ENCODE results near the gene MSL3B.
"Not testable (repeated sequence)": the region's sequence is repeated elsewhere in the genome, so short reads cannot be mapped to it uniquely, and the experiment has no call there.

MSL3B gene

GRCh38 chr2:233867993-233868532 is at the start of gene MSL3B:
TSS of gene MSL3B (minus strand) at chr2:233868386.
- TF ChIP-seq POLR2A (IDR thresholded peaks at IDR 0.05; ENCODE audit: low read length) (peak; percentile 46), GATA1 (IDR thresholded peaks at IDR 0.05; ENCODE audit: low read depth, low read length) (no peak)
- peak; percentile 79 to 84 for DNase-seq

GRCh38 chr2:233917116-233917515 is 48.9 kb upstream of the MSL3B start, which contains the start of gene TRPM8:
TSS of gene TRPM8 (plus strand) at chr2:233917373. CDS start at chr2:233926538, 9,165 bp downstream.
- DNase-seq, result no peak
- no peak for TF ChIP-seq POLR2A (IDR thresholded peaks at IDR 0.05; ENCODE audit: low read length)
- TF ChIP-seq GATA1 (IDR thresholded peaks at IDR 0.05; ENCODE audit: low read depth, low read length), result no peak

DNA sequence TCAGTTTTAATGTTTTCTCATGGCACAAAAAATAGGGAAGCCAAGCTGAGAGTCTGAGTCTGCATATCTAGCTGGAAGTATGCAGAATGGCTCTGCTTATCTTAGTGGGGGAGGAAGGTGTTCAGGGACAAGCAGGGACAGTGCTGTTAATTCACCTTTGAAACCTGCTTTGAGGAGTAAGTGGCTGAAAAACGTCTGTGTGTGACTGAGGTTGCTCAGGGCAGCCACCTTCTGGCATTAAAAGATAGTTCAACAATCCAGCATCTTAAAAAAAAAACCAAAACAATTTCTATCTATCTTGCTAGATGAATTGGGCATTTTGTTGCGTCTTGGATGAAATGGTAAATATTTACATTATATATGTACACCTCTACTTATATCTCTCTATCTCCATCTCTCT is 46.9 kb upstream of the MSL3B start:
- no peak for TF ChIP-seq POLR2A (IDR thresholded peaks at IDR 0.05; ENCODE audit: low read length)
- TF ChIP-seq GATA1 (IDR thresholded peaks at IDR 0.05; ENCODE audit: low read depth, low read length), result no peak
- DNase-seq, result peak; percentile 8 to 41

DNA sequence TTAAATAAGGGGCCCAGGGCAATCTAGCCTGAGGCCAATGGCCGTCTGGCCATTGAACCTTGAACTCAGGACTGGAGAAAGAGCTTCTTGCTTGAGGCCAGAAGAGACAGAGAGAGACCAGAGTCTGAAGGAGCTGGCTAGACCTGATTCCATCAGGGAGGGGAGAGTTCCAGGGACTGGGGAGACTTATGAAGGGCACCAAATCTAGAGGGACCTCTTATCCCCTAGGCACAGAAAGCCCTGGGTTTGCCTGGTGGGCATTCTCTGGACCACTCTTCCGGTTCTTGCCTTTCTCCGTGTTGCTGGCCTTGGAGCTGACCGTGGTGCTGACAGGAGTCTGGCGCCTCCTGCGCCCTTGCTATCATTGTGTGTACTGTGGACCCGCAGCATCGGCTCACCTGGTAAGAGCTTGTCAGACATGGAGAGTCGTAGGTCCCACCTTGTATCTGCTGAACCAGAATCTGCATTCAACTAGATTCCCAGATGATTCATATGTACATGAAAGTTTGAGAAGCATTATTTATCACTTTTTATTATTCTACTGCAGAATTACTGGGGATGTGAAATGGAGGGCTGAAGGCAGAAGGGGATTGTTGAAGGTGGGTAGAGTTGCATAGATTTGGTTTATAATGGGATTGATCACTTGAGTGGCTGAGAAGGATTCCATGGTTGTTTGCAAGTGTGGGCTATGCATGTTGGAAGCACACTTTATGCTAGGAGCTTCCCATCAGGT is 44.7 kb upstream of the MSL3B start:
- no peak for TF ChIP-seq GATA1 (IDR thresholded peaks at IDR 0.05; ENCODE audit: low read depth, low read length)
- TF ChIP-seq POLR2A (IDR thresholded peaks at IDR 0.05; ENCODE audit: low read length), result no peak
- peak; percentile 13 to 17 for DNase-seq

DNA sequence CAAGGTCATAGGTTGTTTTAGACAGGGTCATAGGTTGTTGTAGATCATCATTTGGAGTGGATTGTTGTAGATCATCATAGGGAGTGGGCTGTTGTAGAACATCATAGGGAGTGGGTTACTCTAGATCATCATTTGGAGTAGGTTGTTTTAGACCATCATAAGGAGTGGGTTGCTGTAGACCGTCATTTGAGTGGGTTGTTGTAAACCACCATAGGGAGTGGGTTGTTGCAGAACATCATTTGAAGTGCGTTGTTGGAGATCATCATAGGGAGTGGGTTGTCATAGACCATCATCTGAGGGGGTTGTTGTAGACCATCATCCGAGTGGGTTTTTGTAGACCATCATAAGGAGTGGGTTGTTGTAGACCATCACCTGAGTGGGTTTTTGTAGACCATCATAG is 39.4 kb upstream of the MSL3B start:
- TF ChIP-seq POLR2A (IDR thresholded peaks at IDR 0.05; ENCODE audit: low read length) (no peak), GATA1 (IDR thresholded peaks at IDR 0.05; ENCODE audit: low read depth, low read length) (no peak)
- no peak for DNase-seq

- DNase-seq, result no peak
- TF ChIP-seq POLR2A (IDR thresholded peaks at IDR 0.05; ENCODE audit: low read length) (no peak), GATA1 (IDR thresholded peaks at IDR 0.05; ENCODE audit: low read depth, low read length) (no peak)
These were observed 37.8 kb upstream of the MSL3B start for GRCh38 chr2:233905945-233906344.

DNA sequence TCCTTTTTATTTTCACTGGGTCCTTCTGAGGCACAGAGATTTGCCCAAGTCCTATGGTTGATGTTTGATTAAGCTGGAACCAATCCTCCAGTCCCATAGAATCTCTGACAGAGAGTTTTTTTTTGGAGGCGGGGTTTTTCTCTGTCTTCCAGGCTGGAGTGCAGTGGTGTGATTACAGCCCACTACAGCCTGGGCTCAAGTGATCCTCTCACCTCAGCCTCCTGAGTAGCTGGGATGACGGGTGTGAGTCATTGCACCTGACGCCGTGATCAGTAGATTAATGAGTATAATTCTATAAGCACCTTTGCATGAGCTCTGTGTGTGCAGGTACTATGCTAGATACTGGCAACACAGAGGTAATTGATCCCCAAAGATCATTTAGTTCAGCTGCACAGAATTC is 33.7 kb upstream of the MSL3B start:
- DNase-seq, result no peak
- TF ChIP-seq POLR2A (IDR thresholded peaks at IDR 0.05; ENCODE audit: low read length) (no peak), GATA1 (IDR thresholded peaks at IDR 0.05; ENCODE audit: low read depth, low read length) (no peak)

DNA sequence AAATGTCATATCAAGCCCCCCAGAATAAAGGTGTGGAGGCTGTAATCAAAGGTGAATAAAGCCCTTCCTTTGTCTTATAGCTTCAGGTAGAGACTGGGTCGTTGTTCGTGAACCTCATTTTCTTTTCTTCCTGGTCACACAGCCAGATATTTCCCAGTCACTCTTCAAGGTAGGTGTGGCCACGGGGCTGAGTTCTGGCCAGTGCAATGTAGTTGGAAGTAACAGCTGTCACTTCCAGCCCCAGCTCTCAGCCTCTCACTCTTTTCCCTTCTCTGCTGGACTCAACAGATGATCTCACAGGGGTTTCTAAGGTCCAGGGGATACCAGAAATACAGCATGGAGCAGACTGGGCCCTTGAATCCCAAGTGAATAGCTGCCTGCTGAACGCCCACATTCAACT is 33.2 kb upstream of the MSL3B start:
- no peak for TF ChIP-seq POLR2A (IDR thresholded peaks at IDR 0.05; ENCODE audit: low read length)
- TF ChIP-seq GATA1 (IDR thresholded peaks at IDR 0.05; ENCODE audit: low read depth, low read length), result no peak
- no peak for DNase-seq

DNA sequence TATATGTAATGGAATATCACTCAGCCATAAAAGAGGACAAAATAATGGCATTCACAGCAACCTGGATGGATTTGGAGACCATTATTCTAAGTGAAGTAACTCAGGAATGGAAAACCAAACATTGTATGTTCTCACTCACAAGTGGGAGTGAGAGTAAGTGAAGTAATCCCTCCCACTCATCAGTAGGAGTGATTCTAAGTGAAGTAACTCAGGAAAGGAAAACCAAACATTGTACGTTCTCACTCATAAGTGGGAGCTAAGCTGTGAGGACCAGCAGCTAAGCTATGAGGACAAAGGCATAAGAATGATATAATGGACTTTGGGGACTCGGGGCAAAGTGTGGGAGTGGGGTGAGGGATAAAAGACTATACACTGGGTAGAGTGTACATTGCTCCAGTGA is 28.1 kb upstream of the MSL3B start:
- DNase-seq, result not testable (repeated sequence)

- TF ChIP-seq POLR2A (IDR thresholded peaks at IDR 0.05; ENCODE audit: low read length) (no peak), GATA1 (IDR thresholded peaks at IDR 0.05; ENCODE audit: low read depth, low read length) (no peak)
- peak in 1 of 2 experiments; percentile 17 for DNase-seq
These were observed 24.6 kb upstream of the MSL3B start for GRCh38 chr2:233892793-233893192.

GRCh38 chr2:233882353-233882752 is 14.2 kb upstream of the MSL3B start:
- DNase-seq, result peak in 1 of 2 experiments; percentile 3
- TF ChIP-seq GATA1 (IDR thresholded peaks at IDR 0.05; ENCODE audit: low read depth, low read length) (no peak), POLR2A (IDR thresholded peaks at IDR 0.05; ENCODE audit: low read length) (no peak)

GRCh38 chr2:233872125-233872524 is 3.9 kb upstream of the MSL3B start:
- DNase-seq, result not testable (repeated sequence)

DNA sequence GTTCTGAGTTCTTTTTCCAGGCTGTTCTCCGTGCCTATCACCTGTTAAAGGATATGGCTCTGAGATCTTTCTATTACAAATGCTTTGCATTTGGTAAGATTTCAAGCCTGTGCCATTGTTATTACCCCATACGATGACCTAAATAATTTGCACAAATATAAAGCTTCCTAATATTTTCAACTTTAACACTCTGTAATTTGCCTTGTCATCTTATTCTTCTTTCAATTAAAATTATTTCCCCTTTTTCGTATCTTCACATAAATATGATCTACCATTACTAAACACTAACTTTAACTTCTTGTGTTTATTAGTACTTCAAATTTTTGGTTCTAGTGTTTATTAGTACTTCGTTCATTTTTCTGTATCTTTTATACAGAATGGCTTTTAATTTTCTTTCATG is 3.2 kb upstream of the MSL3B start:
- DNase-seq, result no peak
- no peak for TF ChIP-seq GATA1 (IDR thresholded peaks at IDR 0.05; ENCODE audit: low read depth, low read length)
- no peak for TF ChIP-seq POLR2A (IDR thresholded peaks at IDR 0.05; ENCODE audit: low read length)

- DNase-seq, result no peak
- no peak for TF ChIP-seq GATA1 (IDR thresholded peaks at IDR 0.05; ENCODE audit: low read depth, low read length)
- TF ChIP-seq POLR2A (IDR thresholded peaks at IDR 0.05; ENCODE audit: low read length), result no peak
These were observed 1.7 kb downstream of the MSL3B start for GRCh38 chr2:233866479-233866878.

DNA sequence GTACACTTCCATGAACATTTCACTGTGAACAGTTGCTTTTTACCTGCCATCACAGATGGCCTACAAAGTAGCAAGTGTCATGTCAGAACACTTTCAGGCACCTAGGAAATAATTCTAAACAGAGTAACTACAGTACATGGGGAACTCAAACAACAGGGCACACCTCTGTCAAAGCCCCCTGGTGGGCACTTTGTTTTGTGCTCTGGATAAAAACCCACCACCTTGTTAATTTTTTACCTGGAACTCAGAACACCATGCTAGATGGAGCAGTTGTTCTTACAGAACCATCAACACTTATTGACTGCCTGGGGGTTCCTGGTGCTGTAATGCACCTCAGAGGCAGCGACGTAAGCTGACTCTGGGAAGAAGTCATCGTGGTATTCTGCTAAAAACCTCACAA is 2.3 kb downstream of the MSL3B start:
- DNase-seq, result peak in 1 of 2 experiments; percentile 13
- no peak for TF ChIP-seq POLR2A (IDR thresholded peaks at IDR 0.05; ENCODE audit: low read length)
- TF ChIP-seq GATA1 (IDR thresholded peaks at IDR 0.05; ENCODE audit: low read depth, low read length), result no peak
